Lung (tissue), 12 donors: Measurements from ENCODE around the gene NINJ1. TPM values are rescaled to one million over a fixed set of nuclear protein-coding genes. Genes with fewer than 3 reads are reported as not detected.
A peak's percentile ranks its signal among the peaks of the same experiment; 100 is the strongest.

ENCODE experiments used
- ATAC-seq: fragments of 200-7000 bp; cut with Tn5 transposase; one replicate; pipeline ENCODE4 v1.9.1; 2020; ENCODE audit warnings: moderate number of reproducible peaks; ENCODE audit not compliant: insufficient read depth, low FRiP score
- DNase-seq, 3 donors: peaks; one replicate each; pipeline ENCODE4 v3.0.0-alpha.2; 2013 to 2017
- H3K27ac ChIP-seq, 2 donors: one replicate each; pipeline ENCODE4 v1.5.1; 2013; ENCODE audit warnings: mild to moderate bottlenecking in 2 of 2, moderate library complexity in 2 of 2, control low read depth in 1 of 2, inconsistent platforms in 1 of 2, low read depth in 1 of 2, low read length in 1 of 2
- H3K27me3 ChIP-seq, 3 donors: one replicate each; pipeline ENCODE4 v1.5.1; 2013; ENCODE audit warnings: low read length in 2 of 3; ENCODE audit not compliant: control insufficient read depth in 3 of 3, insufficient read depth in 3 of 3
- H3K36me3 ChIP-seq, 4 donors: one replicate each; pipeline ENCODE4 v1.5.1; 2013; ENCODE audit warnings: low read length in 4 of 4, mild to moderate bottlenecking in 1 of 4, moderate library complexity in 1 of 4; ENCODE audit not compliant: control insufficient read depth in 4 of 4, insufficient read depth in 4 of 4
- H3K4me1 ChIP-seq, 5 donors: one replicate each; pipeline ENCODE4 v1.5.1; 2013; ENCODE audit warnings: low read length in 5 of 5, mild to moderate bottlenecking in 2 of 5, moderate library complexity in 1 of 5; ENCODE audit not compliant: control insufficient read depth in 5 of 5, insufficient read depth in 5 of 5
- H3K4me3 ChIP-seq: one replicate; pipeline ENCODE4 v1.5.1; 2013; ENCODE audit warnings: mild to moderate bottlenecking, control low read depth, moderate library complexity
- H3K9ac ChIP-seq, 2 donors: one replicate each; pipeline ENCODE4 v1.5.1; 2013; ENCODE audit warnings: low read length in 2 of 2, control low read depth in 1 of 2; ENCODE audit not compliant: insufficient read depth in 1 of 2
- H3K9me3 ChIP-seq, 4 donors: one replicate each; pipeline ENCODE4 v1.5.1; 2013; ENCODE audit warnings: low read length in 3 of 4, mild to moderate bottlenecking in 1 of 4, moderate library complexity in 1 of 4; ENCODE audit not compliant: control insufficient read depth in 4 of 4, insufficient read depth in 3 of 4
- CTCF ChIP-seq: IDR thresholded peaks from 2 replicates; pipeline ENCODE4 v1.5.1; 2012; ENCODE audit warnings: mild to moderate bottlenecking; ENCODE audit errors: control extremely low read depth, extremely low read depth
- WGBS, 2 donors: extraction: QIAGEN DNeasy Blood & Tissue Kit; methylation state at CpG; one replicate each; pipeline ENCODE4 v1.1.7; 2013; 5-methylcytosine and 5-hydroxymethylcytosine counted together
- polyA plus RNA-seq, 2 donors: library from polyadenylated mRNA; stranded (reverse); fragments of 200-250 nt; gene quantifications; one replicate each; pipeline ENCODE4 v1.2.1, GENCODE V29; 2013
- total RNA-seq, 2 donors: library from RNA; depleted of rRNA in 1 of 2; stranded (reverse); fragments of >200 nt in 1 of 2; gene quantifications; one replicate each; pipeline ENCODE4 v1.2.1, GENCODE V29; 2014 to 2021
- donor health status: control.
- donor health status: control.
- donor health status: Bipolar disorder and iron deficiency.
- donor health status: healthy.
- donor health status: DM: yes; HTN: yes; CAD: no.

Gene NINJ1
- total and polyA plus RNA-seq, 4 donors = 44.3 to 324 (median 50.5) TPM

- H3K27me3 ChIP-seq = no peaks in the 10 kb centered on the region
- DNase-seq = no peak
- no peak overlapping the region for H3K27ac ChIP-seq
- WGBS, 2 donors = 85 to 92% methylated on average over 13 of the region's 13 CpGs
- H3K36me3 ChIP-seq = peaks cover 0 to 42% (median 5%) of the 10 kb centered on the region in 4 donors
- no peak for ATAC-seq
- no peak for TF ChIP-seq CTCF
- H3K9me3 ChIP-seq = no peaks in the 10 kb centered on the region
- H3K4me3 ChIP-seq = no peak overlapping the region
- peaks cover 0 to 6% (median 2%) of the 10 kb centered on the region in 5 donors for H3K4me1 ChIP-seq
- no peak overlapping the region for H3K9ac ChIP-seq
Measured at GRCh38 chr9:93112864-93113389, 21.1 kb downstream of the NINJ1 start.

DNA sequence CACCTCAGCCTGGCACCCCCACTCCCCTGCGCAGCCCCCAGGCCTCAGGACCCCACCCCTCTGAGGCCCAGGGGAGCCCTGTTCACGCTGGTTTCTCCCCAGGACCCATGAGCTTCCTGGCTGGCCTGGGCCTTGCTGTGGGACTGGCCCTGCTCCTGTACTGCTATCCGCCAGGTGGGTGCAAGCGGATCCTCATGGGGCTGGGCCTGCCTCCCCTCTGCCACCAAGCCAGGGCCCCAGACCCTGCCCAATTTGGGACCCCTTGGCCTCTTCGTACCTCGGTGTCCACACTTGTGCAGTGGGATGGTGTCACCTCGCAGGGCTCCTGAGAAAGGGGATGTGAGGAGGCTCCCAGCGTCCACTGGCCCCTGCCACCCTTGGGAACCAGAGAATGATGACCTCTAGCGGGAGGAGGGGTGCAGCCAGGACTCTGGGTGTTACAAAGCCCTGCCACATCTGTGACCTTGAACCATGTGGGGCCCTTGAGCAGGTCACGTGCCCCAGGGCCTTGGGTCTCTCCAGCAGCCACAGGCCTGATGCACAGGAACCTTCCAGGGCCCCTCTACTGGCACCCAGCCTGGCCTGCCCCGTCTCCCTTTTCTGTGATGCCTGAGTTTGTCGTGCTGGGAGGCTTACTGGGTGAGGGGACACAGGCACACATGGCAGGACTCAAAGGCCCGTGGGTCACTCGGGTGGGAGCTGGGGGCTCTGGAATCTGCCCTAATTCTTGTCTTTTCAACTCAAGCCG, 21.8 kb downstream of the NINJ1 start:
- TF ChIP-seq CTCF = no peak
- peaks cover 0 to 6% (median 2%) of the 10 kb centered on the region in 5 donors for H3K4me1 ChIP-seq
- H3K36me3 ChIP-seq = peaks cover 0 to 42% (median 5%) of the 10 kb centered on the region in 4 donors
- H3K9me3 ChIP-seq = no peaks in the 10 kb centered on the region
- no peak overlapping the region for H3K27ac ChIP-seq
- no peak overlapping the region for H3K4me3 ChIP-seq
- DNase-seq (peak in 1 of 3 donors; percentile 7), ATAC-seq (no peak)
- WGBS, 2 donors = 79 to 83% methylated on average over 15 of the region's 15 CpGs
- H3K27me3 ChIP-seq = no peaks in the 10 kb centered on the region
- H3K9ac ChIP-seq = no peak overlapping the region

DNA sequence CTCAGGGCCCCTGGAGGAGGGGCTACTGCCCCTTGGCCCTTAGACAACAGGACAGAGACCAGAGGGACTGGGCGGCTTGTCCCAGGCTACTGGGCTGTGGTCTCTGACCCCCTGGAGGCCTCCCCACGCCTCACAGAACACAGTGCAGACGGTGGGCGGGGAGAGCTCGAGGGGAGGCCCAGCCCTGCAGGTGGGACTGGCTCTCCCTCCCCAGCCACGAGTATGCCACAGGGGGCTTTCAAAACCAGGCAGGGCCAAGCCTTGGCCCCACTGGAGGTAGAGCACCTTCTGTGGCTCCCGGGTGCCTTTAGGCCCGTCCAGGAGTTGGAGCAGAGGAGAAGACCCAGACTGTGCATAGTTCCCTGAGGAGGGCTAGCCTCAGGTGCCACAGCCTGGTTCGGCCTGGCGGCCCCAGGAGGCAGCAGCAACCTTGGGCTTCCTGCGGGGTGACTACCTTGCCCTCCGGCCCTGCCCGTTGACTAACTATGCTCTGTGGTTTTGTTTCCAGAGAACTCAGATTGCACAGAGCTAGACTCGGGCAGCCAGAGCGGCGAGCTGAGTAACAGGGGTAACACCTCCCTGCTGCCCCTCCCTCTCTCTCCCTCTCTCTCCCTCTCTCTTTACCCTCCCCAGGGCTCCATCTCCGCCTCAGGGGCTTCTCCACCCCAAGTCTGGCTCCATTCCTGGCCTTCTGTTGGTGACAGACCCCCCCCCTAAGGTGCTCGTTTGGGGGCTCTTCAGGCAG, 22.5 kb downstream of the NINJ1 start:
- DNase-seq (peak in 1 of 3 donors; percentile 7), ATAC-seq (no peak)
- Histone ChIP-seq H3K27ac (peak overlapping the region in 1 of 2 donors; percentile 1), H3K9ac (no peak overlapping the region), H3K9me3 (no peaks in the 10 kb centered on the region), H3K4me1 (peaks cover 0 to 5% (median 2%) of the 10 kb centered on the region in 5 donors), H3K27me3 (no peaks in the 10 kb centered on the region), H3K36me3 (peaks cover 0 to 42% (median 5%) of the 10 kb centered on the region in 4 donors), H3K4me3 (no peak overlapping the region)
- no peak for TF ChIP-seq CTCF
- 64 to 81% methylated on average over 18 of the region's 18 CpGs for WGBS, 2 donors
